K562 (cell line): ENCODE data around the gene ACBD5. TPM values are rescaled to one million over a fixed set of nuclear protein-coding genes. Genes with fewer than 3 reads are reported as not detected.

Experiments used
- ATAC-seq: fragments of 200-7000 bp; cut with Tn5 transposase; 3 replicates; pipeline ENCODE4 v1.9.1; 2020; ENCODE audit warnings: moderate library complexity
- BruUV-seq: library from RNA; stranded (reverse); fragments of 400-500 nt; replicated peaks from 2 replicates; lab custom pipeline; 2021; lab: Mats Ljungman, UMichigan
- CTCF ChIA-PET: fragments of 300-600 bp; formaldehyde crosslinking; extraction: SDS; loops from one replicate; lab custom pipeline; 2021; ENCODE audit warnings: low intra/inter-chr PET ratio; lab: Yijun Ruan, JAX
- POLR2A ChIA-PET: fragments of 300-600, 350-650 bp; sonication (Branson Sonifier 250); formaldehyde crosslinking; extraction: SDS; loops from one replicate; lab custom pipeline; 2021; ENCODE audit warnings: antibody characterized with exemption, inconsistent platforms; lab: Yijun Ruan, JAX
- DNase-seq, 4 experiments: peaks; one replicate each; pipeline versions ENCODE4 v3.0.0 to v3.0.0-alpha.2; 2011 to 2018; ENCODE audit warnings: low spot score in 3 of 4, mixed read lengths in 3 of 4; ENCODE audit errors: extremely low read depth in 1 of 4
- FAIRE-seq: peaks from 2 replicates; lab custom pipeline; 2011; peaks lifted over from hg19 to GRCh38; lab: Jason Lieb, UNC
- H2AFZ ChIP-seq: 2 replicates; pipeline ENCODE4 v1.6.0; 2011; ENCODE audit warnings: low read depth, low read length, control low read depth, inconsistent platforms
- H3K27ac ChIP-seq: fragments of 200-600 bp; 3 replicates; pipeline ENCODE4 v1.8.0; 2011; ENCODE audit warnings: low read depth, mild to moderate bottlenecking, control low read depth, inconsistent platforms, low read length, moderate library complexity, mixed read lengths; ENCODE audit errors: extremely low read depth
- H3K27me3 ChIP-seq, 2 experiments: fragments of 300-600 bp in 1 of 2; 2 replicates in 1 of 2; 3 replicates in 1 of 2; pipeline versions ENCODE4 v1.6.0 to v1.8.0; 2011; ENCODE audit warnings: inconsistent platforms in 2 of 2, low read length in 2 of 2, mild to moderate bottlenecking in 1 of 2, mixed read lengths in 1 of 2, moderate library complexity in 1 of 2; ENCODE audit not compliant: control insufficient read depth in 2 of 2, insufficient read depth in 2 of 2
- H3K36me3 ChIP-seq: fragments of 300-600 bp; 3 replicates; pipeline ENCODE4 v1.8.0; 2011; ENCODE audit warnings: mild to moderate bottlenecking, low read length, inconsistent platforms; ENCODE audit not compliant: control insufficient read depth, insufficient read depth
- H3K4me1 ChIP-seq, 2 experiments: fragments of 200-600 bp in 1 of 2; replicated peaks in 1 of 2; 2 replicates in 1 of 2; 3 replicates in 1 of 2; pipeline versions ENCODE4 v1.5.1 to v1.8.0; 2011; ENCODE audit warnings: inconsistent platforms in 2 of 2, low read length in 2 of 2, mild to moderate bottlenecking in 1 of 2, mixed read lengths in 1 of 2, moderate library complexity in 1 of 2; ENCODE audit not compliant: control insufficient read depth in 2 of 2, insufficient read depth in 2 of 2
- H3K4me2 ChIP-seq: 2 replicates; pipeline ENCODE4 v1.6.1; 2011; ENCODE audit warnings: low read length, control low read depth, inconsistent platforms, mixed read lengths; ENCODE audit not compliant: insufficient read depth
- H3K4me3 ChIP-seq: fragments of 200-600 bp; sonication (generic), shearing (Covaris generic); 2 replicates; pipeline ENCODE4 v1.5.1; 2016; ENCODE audit warnings: control low read depth, inconsistent platforms
- H3K79me2 ChIP-seq: fragments of 200-600 bp; 3 replicates; pipeline ENCODE4 v1.8.0; 2011; ENCODE audit warnings: low read length, inconsistent platforms; ENCODE audit not compliant: control insufficient read depth, insufficient read depth
- H3K9ac ChIP-seq, 2 experiments: 2 replicates each; pipeline versions ENCODE4 v1.6.0 to v1.6.1; 2011; ENCODE audit warnings: low read depth in 2 of 2, low read length in 2 of 2, control low read depth in 1 of 2, inconsistent platforms in 1 of 2, mild to moderate bottlenecking in 1 of 2, mixed read lengths in 1 of 2; ENCODE audit not compliant: insufficient read depth in 1 of 2
- H3K9me1 ChIP-seq: one replicate; pipeline ENCODE4 v1.6.0; 2011; ENCODE audit warnings: inconsistent platforms, mild to moderate bottlenecking, low read length, moderate library complexity; ENCODE audit not compliant: control insufficient read depth, insufficient read depth
- H3K9me3 ChIP-seq: replicated peaks from 2 replicates; pipeline ENCODE4 v1.5.1; 2011; ENCODE audit warnings: low read depth, low read length, inconsistent platforms; ENCODE audit not compliant: control insufficient read depth, insufficient read depth
- H4K20me1 ChIP-seq: replicated peaks from 2 replicates; pipeline ENCODE4 v1.6.1; 2011; ENCODE audit warnings: low read length, inconsistent platforms, mixed read lengths; ENCODE audit not compliant: control insufficient read depth, insufficient read depth
- GABPB2 ChIP-seq: fragments of 250-450 bp; sonication (Bioruptor Pico); conservative IDR thresholded peaks from 2 replicates; pipeline ENCODE4 v1.5.1; 2021; ENCODE audit warnings: mild to moderate bottlenecking
- HCFC1 ChIP-seq: IDR thresholded peaks from 2 replicates; pipeline ENCODE4 v1.6.1; 2012; ENCODE audit warnings: low read depth, low read length, improper control_type of control experiment
- HDAC6 ChIP-seq: IDR thresholded peaks from 2 replicates; pipeline ENCODE4 v1.6.1; 2012; ENCODE audit warnings: low read depth, mild to moderate bottlenecking, control low read depth, inconsistent platforms, low read length, moderate library complexity
- RCOR1 ChIP-seq, 2 experiments: IDR thresholded peaks; 2 replicates each; pipeline ENCODE4 v1.6.1; 2012; ENCODE audit warnings: low read depth in 2 of 2, low read length in 2 of 2, borderline replicate concordance in 1 of 2, improper control_type of control experiment in 1 of 2
- RUNX1 ChIP-seq: sonication (generic); IDR thresholded peaks from 2 replicates; pipeline ENCODE4 v1.6.1; 2016; ENCODE audit warnings: antibody characterized with exemption, low read depth
- SMARCB1 ChIP-seq: IDR thresholded peaks from 2 replicates; pipeline ENCODE4 v1.6.1; 2011; ENCODE audit warnings: improper control_type of control experiment, low read depth; ENCODE audit not compliant: insufficient read length
- TRIM28 ChIP-seq: fragments of 450-650 bp; IDR thresholded peaks from 2 replicates; pipeline ENCODE4 v1.6.1; 2017
- WGBS: fragments of 100-300 bp; shearing (Covaris generic); methylation state at CpG from one replicate; pipeline ENCODE4 v1.1.6; 2016; ENCODE audit warnings: low coverage, mixed read lengths; ENCODE audit not compliant: insufficient coverage; ENCODE audit errors: missing lambda C conversion rate; 5-methylcytosine and 5-hydroxymethylcytosine counted together
- in situ Hi-C: fragments of 300-500 bp; cut with MboI; formaldehyde crosslinking; loops from 4 replicates; pipeline ENCODE4 v1.15.0; 2018; ENCODE audit warnings: inconsistent platforms, mixed read lengths
- intact Hi-C: fragments of 100-400 bp; cut with micrococcal nuclease; formaldehyde crosslinking; loops from 2 replicates; pipeline ENCODE4 v1.14.2; 2022
- polyA plus RNA-seq, 8 experiments: library from polyadenylated mRNA; depleted of rRNA in 4 of 8; stranded (reverse) in 5 of 8; unstranded in 3 of 8; fragments of >200 nt; fragmentation: Nextera tagmentation in 2 of 8; fragmentation: Illumina TruSeq in 1 of 8; extraction: Ambion mirVana in 2 of 8; extraction: Trizol in 1 of 8; gene quantifications; 2 replicates each; pipeline versions ENCODE4 v1.2.1 to v1.2.3, GENCODE V29; 2011 to 2014; ENCODE audit warnings: inconsistent platforms in 1 of 8, missing spikeins in 1 of 8
- total RNA-seq, 7 experiments: library from RNA; depleted of rRNA in 6 of 7; stranded (reverse); fragments of >200 nt in 6 of 7; fragmentation: Illumina TruSeq in 2 of 7; extraction: Trizol in 2 of 7; gene quantifications; 2 replicates each; pipeline versions ENCODE4 v1.2.1 to v1.2.3, GENCODE V29; 2011 to 2021; ENCODE audit warnings: low replicate concordance in 1 of 7
- TF ChIP-seq, protein P1 (sequence below): sonication (generic); formaldehyde crosslinking; IDR thresholded peaks from 2 replicates; pipeline ENCODE4 v1.8.0; 2022; ENCODE audit warnings: missing genetic modification reagents, mild to moderate bottlenecking, moderate library complexity, borderline replicate concordance

ACBD5 gene
- total and polyA plus RNA-seq, 9 of the 15 experiments (the other 6 are each of a cell fraction or from before 2014, with no cell fraction given): 1.5 to 10.3 (median 7.8) TPM

DNA sequence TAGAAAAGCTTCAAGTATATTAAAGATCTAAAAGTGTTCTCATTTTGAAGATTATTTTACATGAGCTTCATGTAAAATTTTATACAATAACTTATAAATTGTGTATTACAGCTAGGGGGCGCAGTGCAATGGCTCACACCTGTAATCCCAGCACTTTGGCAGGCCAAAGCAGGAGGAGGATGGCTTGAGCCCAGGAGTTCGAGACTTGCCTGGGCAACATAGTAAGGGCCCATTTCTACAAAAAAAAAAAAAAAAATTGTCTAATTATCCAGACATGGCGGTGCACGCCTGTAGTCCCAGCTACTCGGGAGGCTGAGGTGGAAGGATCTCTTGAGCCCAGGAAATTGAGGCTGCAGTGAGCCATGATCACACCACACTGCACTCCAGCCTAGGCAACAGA, 16.6 kb downstream of the ACBD5 start (continued):
- no peak for TF ChIP-seq HDAC6
- no peak for TF ChIP-seq GABPB2 (CRISPR knock-in tag)
- no peak for TF ChIP-seq TRIM28
- TF ChIP-seq RUNX1: no peak

DNA sequence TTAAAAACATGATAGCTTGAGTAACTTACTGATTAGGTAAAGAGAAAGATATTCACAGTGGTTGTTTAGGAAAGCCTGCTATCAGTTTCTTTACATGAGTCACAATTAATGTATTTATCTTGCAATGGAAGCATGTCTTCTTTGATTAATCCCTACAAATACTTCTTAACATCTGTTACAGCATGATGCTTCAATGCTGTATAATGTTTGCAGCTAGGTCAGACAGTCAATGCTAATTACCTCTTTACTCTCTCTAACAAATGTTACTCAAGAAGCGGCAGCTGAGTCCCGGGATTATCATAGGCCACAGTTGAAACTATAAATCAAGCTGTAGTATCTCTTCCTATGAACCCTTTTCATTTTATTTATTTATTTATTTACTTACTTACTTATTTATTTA, 33.2 kb downstream of the ACBD5 start:
- intact Hi-C loops (no loop called here), in situ Hi-C loops (no loop called here)
- ChIA-PET POLR2A (no interaction called here), CTCF (no interaction called here)
- no peaks in the 10 kb centered on the region for H3K27me3 ChIP-seq
- ATAC-seq: no peak
- no peak overlapping the region for H3K4me2 ChIP-seq
- no peak overlapping the region for H3K9ac ChIP-seq
- BruUV-seq: no TSS peak
- no peaks in the 10 kb centered on the region for H3K9me3 ChIP-seq
- WGBS: 84% methylated on average over 2 of the region's 2 CpGs
- no peak for FAIRE-seq
- H3K36me3 ChIP-seq: peaks cover 48% of the 10 kb centered on the region; the same call in 2 of the 3 replicates
- no peaks in the 10 kb centered on the region for H3K9me1 ChIP-seq
- no peak overlapping the region for H3K4me3 ChIP-seq
- no peaks in the 10 kb centered on the region for H4K20me1 ChIP-seq
- H3K79me2 ChIP-seq: no peaks in the 10 kb centered on the region
- H2AFZ ChIP-seq: no peak overlapping the region
- no peak for TF ChIP-seq RCOR1 (IDR thresholded peaks at IDR 0.05; ENCODE audit: borderline replicate concordance in 1 of 2, low read depth in 2 of 2, low read length in 2 of 2)
- TF ChIP-seq HCFC1: no peak
- TF ChIP-seq, protein P1, sequence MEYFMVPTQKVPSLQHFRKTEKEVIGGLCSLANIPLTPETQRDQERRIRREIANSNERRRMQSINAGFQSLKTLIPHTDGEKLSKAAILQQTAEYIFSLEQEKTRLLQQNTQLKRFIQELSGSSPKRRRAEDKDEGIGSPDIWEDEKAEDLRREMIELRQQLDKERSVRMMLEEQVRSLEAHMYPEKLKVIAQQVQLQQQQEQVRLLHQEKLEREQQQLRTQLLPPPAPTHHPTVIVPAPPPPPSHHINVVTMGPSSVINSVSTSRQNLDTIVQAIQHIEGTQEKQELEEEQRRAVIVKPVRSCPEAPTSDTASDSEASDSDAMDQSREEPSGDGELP (CRISPR knock-in tag): no peak
- no peak for TF ChIP-seq SMARCB1
- no peak overlapping the region for H3K27ac ChIP-seq
- no peak for DNase-seq
- H3K4me1 ChIP-seq: no peaks in the 10 kb centered on the region
